Glomerular endothelial cell (primary cell): Measurements from ENCODE around the gene TRIM23. TPM values are rescaled to one million over a fixed set of nuclear protein-coding genes. Genes with fewer than 3 reads are reported as not detected.

ENCODE experiments used
- DNase-seq: peaks from one replicate; pipeline ENCODE4 v3.0.0-alpha.2; 2011; ENCODE audit warnings: low read depth, low spot score; ENCODE audit errors: extremely low read depth
- total RNA-seq: library from RNA; depleted of rRNA; stranded (reverse); fragments of >200 nt; gene quantifications from 2 replicates; pipeline ENCODE4 v1.2.3, GENCODE V29; 2015

The TRIM23 gene
- total RNA-seq, 1 donor from 2014 or later, result 6.9 TPM

GRCh38 chr5:65570598-65571226, 53.4 kb downstream of the TRIM23 start:
- no peak for DNase-seq

GRCh38 chr5:65566505-65566904, 57.6 kb downstream of the TRIM23 start:
- DNase-seq, result no peak

DNA sequence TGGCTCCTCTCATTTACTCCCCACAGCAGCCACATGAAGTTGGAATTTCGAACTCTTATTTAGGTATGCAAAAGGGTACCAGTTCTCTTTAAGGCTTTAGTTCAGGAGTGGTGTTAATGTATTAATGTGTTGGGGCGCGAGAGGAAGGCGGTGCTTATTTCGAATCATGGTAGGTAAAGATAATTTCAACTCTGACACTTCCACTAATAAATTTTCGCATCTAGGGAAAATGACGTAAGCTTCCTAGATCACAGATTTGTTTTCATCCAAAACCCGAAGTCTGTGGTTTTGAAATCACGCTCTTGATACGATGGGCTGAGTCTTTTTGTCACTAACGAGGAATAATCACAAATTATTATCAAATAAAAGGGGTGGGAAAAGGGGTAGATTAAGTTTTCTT, 60.4 kb downstream of the TRIM23 start:
- no peak for DNase-seq

DNA sequence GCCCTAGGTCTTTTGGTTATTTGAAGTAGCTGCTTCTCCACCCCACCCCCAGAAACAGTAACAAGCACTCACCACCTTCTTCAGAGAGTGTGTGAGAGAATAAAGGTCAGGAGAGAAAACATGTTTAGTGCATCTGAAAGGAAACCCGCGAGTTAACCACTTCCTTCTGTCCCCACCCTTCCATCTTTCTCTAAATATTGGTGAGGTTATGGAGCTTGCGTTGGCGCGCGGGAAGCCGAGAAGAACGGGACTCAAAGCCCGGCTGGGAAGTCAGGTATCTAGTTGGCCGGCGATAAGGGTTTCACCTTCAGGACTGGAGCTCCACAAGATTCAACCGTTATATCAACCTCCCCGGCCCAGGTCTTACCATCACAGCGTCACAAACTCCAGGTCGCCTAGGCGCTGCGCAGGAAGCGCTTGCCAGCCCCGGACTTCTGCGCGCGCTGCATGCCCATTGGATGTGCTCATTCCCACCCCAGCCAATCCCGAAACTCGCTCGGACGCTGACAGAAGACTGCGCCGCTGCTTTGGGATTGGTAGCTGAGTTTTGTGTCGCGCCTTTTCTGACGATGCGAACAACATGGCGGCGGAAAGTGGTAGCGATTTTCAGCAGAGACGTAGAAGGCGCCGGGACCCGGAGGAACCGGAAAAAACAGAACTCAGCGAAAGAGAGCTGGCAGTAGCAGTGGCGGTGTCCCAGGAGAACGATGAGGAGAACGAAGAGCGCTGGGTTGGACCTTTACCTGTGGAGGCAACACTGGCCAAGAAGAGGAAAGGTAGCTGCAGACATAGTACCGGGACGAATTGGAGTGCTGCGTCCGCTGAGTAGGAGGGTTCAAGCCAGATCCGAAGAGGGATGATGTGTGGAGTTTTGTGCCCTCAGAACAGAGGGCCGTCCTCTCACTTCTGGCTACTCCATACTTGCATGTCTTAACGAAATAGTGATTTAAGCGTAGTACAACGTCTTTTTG, 61.1 kb downstream of the TRIM23 start, which contains the start of the genes CENPK and PPWD1:
Gene CENPK (minus strand): TSS at position 438 of the 971 bp plus-strand sequence. CDS start 8,261 bp downstream, outside the sequence.
Gene PPWD1 (plus strand): TSS at position 566 of the 971 bp plus-strand sequence. CDS start 15 bp downstream, at position 581.
- DNase-seq, result peak; percentile 83

GRCh38 chr5:65556718-65557117, 67.4 kb downstream of the TRIM23 start:
- no peak for DNase-seq

DNA sequence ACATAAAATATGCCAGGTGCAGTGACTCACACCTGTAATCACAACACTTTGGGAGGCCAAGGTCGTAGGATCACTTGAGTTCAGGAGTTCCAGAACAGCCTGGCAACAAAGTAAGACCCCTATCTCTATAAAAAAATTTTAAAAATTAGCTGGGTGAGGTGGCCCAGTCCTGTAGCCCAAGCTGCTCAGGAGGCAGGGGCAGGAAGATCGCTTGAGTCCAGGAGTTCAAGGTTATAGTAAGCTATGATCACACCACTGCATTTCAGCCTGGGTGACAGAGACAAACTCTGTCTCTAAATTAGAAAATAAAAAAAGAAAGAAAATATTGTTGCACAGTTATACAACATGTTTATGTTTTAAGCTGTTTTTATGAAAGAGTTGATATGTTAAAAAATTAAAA, 68.0 kb downstream of the TRIM23 start:
- no peak for DNase-seq

DNA sequence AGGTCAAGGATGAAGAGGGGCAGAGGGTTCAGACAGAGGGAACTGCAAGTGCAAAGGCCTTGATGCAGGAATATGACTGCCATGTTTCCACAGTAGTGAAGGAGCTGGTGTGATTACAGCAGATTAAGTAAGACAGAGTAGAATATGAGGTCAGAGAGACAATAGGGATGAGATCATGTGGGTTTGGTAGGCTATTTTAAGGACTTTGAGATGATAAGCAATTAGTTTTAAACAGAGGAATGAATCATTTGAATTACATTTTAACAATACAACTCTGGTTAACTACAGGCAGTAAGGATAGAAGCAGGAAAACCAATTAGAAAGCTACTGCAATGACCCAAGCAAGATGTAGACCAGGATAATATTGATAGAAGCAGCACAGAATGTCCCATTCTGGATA, 68.8 kb downstream of the TRIM23 start:
- no peak for DNase-seq

DNA sequence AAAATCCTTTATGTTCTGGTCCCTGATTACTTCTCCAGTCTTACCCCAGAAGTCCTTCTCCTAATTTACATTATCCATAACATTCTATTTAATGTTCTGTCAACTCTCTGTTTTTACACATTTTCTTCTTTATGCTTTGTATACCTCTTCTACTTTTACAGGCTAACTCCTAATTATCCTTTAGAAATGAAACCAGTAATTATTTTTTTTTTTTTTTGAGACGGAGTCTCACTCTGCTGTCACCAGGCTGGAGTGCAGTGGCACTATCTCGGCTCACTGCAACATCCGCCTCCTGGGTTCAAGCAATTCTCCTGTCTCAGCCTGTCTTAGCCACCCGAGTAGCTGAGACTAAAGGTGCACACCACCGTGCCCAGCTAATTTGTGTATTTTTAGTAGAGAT, 70.2 kb downstream of the TRIM23 start:
- no peak for DNase-seq

- DNase-seq, result no peak
These were observed 75.9 kb downstream of the TRIM23 start for GRCh38 chr5:65548281-65548680.

DNA sequence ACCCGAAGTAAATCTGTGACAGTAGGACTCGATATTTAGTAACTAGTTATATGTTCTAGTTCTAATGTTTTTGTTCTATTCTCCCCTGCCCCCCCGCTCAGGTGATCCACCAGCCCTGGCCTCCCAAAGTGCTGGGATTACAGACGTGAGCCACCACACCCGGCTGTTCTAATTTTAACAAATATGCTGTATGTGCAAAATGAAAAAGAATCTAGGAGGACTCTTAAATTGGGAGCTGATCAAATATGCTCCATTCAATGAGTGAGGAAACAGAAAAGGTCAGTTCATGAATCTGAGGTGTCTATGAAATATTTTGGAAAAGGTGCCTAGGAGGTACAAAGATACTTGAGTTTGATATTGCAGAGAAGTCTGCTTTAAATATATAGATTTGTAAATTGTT, 78.0 kb downstream of the TRIM23 start:
- DNase-seq, result no peak

DNA sequence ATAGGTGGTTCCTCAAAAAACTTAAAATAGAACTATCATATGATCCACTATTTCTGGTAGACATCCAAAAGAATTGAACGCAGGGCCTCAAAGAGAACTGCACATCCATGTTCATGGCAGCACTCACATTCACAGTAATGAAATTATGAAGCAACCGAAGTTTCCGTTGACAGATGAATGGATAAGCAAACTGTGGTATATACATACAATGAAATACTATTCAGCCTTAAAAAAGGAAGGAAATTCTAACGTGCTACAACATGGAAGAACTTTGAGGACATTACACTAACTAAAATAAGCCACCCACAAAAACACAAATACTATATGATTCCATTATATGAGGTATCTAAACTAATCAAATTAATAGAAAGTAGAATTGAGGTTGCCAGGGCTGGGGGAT, 79.7 kb downstream of the TRIM23 start:
- no peak for DNase-seq

GRCh38 chr5:65539827-65540226, 84.3 kb downstream of the TRIM23 start:
- DNase-seq, result no peak

Other genes starting within 250 kb of the TRIM23 start
- 11.8 and 27.2 TPM in 2 replicates for gene ADAMTS6, start 142.4 kb downstream of the TRIM23 start, total RNA-seq
- 4.4 and 12.4 TPM in 2 replicates for gene CENPK, start 61.2 kb downstream of the TRIM23 start, total RNA-seq
- gene PPWD1, start 61.0 kb downstream of the TRIM23 start, total RNA-seq, result 16.4 and 34.7 TPM in 2 replicates
- gene SHLD3, start 694 bp upstream of the TRIM23 start, total RNA-seq, result 0.48 and 3.4 TPM in 2 replicates
- 13.9 and 15.7 TPM in 2 replicates for gene TRAPPC13, start 694 bp upstream of the TRIM23 start, total RNA-seq
- 9.0 and 12.7 TPM in 2 replicates for gene SGTB, start 97.8 kb upstream of the TRIM23 start, total RNA-seq
- 18.0 and 26.9 TPM in 2 replicates for gene NLN, start 97.9 kb upstream of the TRIM23 start, total RNA-seq